Mesodermal cell (in vitro differentiated cells): Measurements from ENCODE around the gene WDR49.

Experiments used
- H3K27ac ChIP-seq: 2 replicates; pipeline ENCODE4 v1.7.0; 2013; ENCODE audit warnings: mild to moderate bottlenecking, low read depth, low read length, moderate library complexity; ENCODE audit not compliant: severe bottlenecking
- H3K36me3 ChIP-seq: 2 replicates; pipeline ENCODE4 v1.7.1; 2013; ENCODE audit warnings: mild to moderate bottlenecking, low read length, moderate library complexity; ENCODE audit not compliant: control insufficient read depth, insufficient read depth
- H3K4me1 ChIP-seq: one replicate; pipeline ENCODE4 v1.7.1; 2013; ENCODE audit warnings: mild to moderate bottlenecking, low read length; ENCODE audit not compliant: insufficient read depth, control insufficient read depth, poor library complexity, severe bottlenecking
- H3K4me3 ChIP-seq: 2 replicates; pipeline ENCODE4 v1.7.0; 2013; ENCODE audit warnings: low read length, control low read depth, mild to moderate bottlenecking; ENCODE audit not compliant: insufficient read depth, poor library complexity, severe bottlenecking; ENCODE audit errors: extremely low read depth
- H3K9me3 ChIP-seq: 2 replicates; pipeline ENCODE4 v1.7.1; 2013; ENCODE audit warnings: mild to moderate bottlenecking, low read length, moderate library complexity; ENCODE audit not compliant: control insufficient read depth
- WGBS, 2 experiments: methylation state at CpG; one replicate each; pipeline ENCODE4 v1.1.5; 2013; ENCODE audit warnings: missing lambda C conversion rate in 2 of 2; ENCODE audit not compliant: insufficient coverage in 2 of 2; 5-methylcytosine and 5-hydroxymethylcytosine counted together

The WDR49 gene

DNA sequence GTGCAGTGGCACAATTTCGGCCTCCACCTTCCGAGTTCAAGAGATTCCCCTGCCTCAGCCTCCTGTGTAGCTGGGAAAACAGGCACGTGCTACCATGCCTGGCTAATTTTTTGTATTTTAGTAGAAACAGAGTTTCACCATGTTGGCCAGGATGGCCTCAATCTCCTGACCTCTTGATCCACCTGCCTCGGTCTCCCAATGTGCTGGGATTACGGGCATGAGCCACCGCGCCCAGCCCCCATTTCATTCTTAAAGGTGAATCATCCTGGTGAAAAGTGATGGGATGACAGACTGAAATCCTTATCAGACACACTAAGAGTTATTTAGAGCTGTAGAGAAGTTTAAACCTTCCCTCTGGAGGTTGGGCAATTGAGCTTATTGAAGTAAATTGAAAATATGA, 155.8 kb downstream of the WDR49 start:
- Histone ChIP-seq H3K9me3 (no peaks in the 10 kb centered on the region), H3K4me3 (no peak overlapping the region), H3K36me3 (no peaks in the 10 kb centered on the region), H3K27ac (no peak overlapping the region), H3K4me1 (no peaks in the 10 kb centered on the region)
- 91 to 92% methylated on average over 3 to 6 of the region's 7 CpGs for WGBS, 2 experiments

DNA sequence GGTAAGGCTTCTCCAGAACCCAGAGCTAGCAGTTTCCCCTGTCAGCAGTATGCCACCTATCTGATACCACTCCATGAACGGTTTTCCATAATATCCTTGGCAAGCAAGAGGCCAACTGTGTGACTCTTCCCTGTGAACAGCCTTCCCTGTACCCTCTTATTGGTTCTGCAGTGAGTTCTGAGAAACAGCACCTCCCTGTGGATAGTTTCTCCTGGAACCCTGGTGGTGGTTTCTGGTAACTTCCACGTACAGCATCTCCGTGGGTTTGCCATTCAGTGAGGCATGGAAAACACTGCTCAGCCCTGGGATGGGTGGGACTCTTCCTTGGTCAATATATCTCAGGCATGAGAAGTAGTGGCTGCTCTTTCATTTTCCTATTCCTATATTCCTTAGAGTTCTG, 160.5 kb downstream of the WDR49 start:
- 81 to 90% methylated on average over 1 to 3 of the region's 3 CpGs for WGBS, 2 experiments
- Histone ChIP-seq H3K4me3 (no peak overlapping the region), H3K4me1 (no peaks in the 10 kb centered on the region), H3K9me3 (no peaks in the 10 kb centered on the region), H3K27ac (no peak overlapping the region), H3K36me3 (no peaks in the 10 kb centered on the region)

DNA sequence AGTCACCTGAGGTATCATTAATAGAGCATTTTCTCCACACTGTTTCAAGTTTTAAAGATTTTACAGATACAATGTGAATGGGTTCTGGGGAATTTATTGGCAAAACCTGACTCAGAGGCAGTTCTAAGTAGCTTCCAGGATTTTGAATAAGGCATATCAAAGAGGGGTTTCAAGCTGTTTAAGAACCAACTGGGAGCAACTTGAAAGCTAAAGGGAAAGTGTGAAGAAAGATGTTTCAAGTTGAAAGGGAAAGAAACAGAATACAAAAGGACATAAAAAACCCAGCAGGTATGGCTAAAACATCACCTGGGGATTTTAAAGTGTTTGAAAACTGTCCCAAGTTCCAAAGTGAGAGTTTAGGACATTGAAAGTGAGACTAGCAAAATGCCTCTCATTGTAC, 162.1 kb downstream of the WDR49 start:
- Histone ChIP-seq H3K4me1 (no peaks in the 10 kb centered on the region), H3K4me3 (no peak overlapping the region), H3K36me3 (no peaks in the 10 kb centered on the region), H3K27ac (no peak overlapping the region), H3K9me3 (no peaks in the 10 kb centered on the region)

DNA sequence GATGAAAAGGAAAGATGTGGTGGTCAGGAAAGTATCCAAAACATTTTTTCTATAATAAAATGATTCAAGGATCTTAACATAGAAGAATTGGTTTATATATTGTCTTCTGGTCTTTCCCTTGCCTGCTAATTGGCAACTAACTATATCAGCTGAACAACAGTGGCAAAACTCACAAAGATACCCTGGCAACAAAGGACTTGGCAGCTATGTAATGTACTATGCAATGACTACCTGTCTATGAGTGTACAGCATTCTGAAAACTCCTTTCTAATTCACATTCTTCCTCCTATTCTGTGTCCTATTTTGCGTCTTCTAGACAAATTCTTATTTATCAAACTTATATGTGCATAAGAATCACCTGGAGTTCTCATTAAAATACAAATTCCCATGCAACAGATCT, 164.2 kb downstream of the WDR49 start:
- Histone ChIP-seq H3K4me3 (no peak overlapping the region), H3K27ac (no peak overlapping the region)
- WGBS, 2 experiments: 91% methylated on average over 1 of the region's 1 CpG; no CpG with 5 or more reads in 1 of the 2 experiments

DNA sequence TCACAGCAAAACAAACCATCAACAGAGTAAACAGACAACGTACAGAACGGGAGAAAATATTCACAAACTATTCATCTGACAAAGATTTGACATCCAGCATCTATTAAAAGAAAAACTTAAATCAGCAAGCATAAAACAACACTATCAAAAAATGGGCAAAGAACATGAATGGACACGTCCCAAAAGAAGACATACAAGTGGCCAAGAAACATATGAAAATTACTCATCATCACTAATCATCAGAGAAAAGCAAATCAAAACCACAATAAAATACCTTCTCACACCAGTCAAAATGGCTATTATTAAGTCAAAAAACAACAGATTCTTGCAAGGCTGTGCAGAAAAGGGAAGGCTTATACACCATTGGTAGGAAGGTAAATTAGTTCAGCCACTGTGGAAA, 166.2 kb downstream of the WDR49 start:
- Histone ChIP-seq H3K4me1 (no peaks in the 10 kb centered on the region), H3K27ac (no peak overlapping the region), H3K4me3 (no peak overlapping the region), H3K36me3 (no peaks in the 10 kb centered on the region), H3K9me3 (no peaks in the 10 kb centered on the region)
- WGBS, 2 experiments: 90 to 95% methylated on average over 2 to 3 of the region's 3 CpGs

More for the DNA sequence above, 164.2 kb downstream of the WDR49 start:
- Histone ChIP-seq H3K4me1 (no peaks in the 10 kb centered on the region), H3K9me3 (no peaks in the 10 kb centered on the region), H3K36me3 (no peaks in the 10 kb centered on the region)

DNA sequence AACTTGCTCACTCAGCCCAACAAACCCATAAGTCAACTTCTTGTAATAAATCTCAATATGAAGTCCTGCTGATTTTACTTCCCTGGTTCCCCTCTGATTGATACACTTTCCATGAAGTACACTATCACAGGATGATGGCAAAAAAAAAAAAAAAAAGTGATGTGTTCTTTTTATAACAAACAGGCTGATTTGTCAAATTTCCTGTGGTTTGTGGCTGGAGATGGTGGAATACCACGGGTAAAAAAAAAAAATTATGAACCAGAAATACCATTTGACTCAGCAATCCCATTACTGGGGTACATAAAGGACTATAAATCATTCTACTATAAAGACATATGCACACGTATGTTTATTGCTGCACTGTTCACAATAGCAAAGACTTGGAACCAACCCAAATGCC, 169.2 kb downstream of the WDR49 start:
- H3K4me1 ChIP-seq: no peaks in the 10 kb centered on the region
- H3K27ac ChIP-seq: no peak overlapping the region
- 80% methylated on average over 1 of the region's 2 CpGs; no CpG with 5 or more reads in 1 of the 2 experiments for WGBS, 2 experiments
- H3K4me3 ChIP-seq: no peak overlapping the region
- no peaks in the 10 kb centered on the region for H3K9me3 ChIP-seq
- no peaks in the 10 kb centered on the region for H3K36me3 ChIP-seq

DNA sequence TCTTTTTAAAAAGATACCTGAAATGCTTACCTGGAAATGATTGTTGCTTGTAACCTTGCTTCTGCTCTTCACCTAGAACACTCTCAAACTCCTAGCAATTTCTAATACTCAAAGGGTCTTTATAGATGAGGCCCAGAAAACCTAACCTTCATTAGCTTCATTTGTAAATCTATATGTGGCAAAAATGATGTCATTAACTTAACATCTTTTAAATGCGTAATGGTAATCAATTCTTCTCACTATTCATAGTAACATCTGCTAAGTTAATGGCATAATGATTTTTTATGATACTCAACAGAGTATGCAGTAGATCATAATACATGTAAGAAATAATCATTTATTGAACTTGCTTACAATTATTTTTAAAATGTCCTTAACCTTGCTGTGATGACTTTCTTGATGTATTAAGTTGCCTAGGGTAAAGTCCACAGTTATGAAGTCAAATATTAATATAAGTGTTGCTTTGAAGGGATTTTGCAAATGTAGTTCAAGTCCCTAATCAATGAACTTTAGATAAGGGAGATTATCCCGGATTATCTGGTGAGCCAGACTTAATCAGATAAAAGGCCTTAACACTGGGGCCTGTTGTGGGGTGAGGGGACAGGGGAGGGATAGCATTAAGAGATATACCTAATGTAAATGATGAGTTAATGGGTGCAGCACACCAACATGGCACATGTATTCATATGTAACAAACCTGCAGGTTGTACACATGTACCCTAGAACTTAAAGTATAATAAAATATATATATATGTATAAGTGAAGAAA, 169.8 kb downstream of the WDR49 start:
- Histone ChIP-seq H3K4me1 (no peaks in the 10 kb centered on the region), H3K9me3 (no peaks in the 10 kb centered on the region), H3K36me3 (no peaks in the 10 kb centered on the region), H3K27ac (no peak overlapping the region), H3K4me3 (no peak overlapping the region)
- no CpG with 5 or more reads among the region's 2 CpGs for WGBS, 2 experiments

DNA sequence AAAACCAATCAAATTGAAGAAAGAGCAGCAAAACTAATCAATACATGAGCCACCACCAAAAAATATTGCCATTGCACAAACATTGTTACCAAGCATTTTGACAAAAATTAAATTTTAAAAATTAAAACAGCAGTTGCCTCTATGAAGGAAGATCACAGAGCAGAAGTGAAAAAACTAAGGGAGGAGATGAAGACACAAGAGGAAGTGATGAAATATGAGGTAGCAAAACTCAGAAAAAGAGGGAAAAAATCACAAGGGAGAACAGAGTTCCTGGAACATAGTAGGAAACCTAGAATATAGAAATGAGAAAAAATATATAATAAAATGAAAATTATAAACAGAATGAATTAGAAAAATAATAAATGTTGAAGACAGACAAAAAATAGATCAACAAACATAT, 172.6 kb downstream of the WDR49 start:
- Histone ChIP-seq H3K4me1 (no peaks in the 10 kb centered on the region), H3K9me3 (no peaks in the 10 kb centered on the region), H3K36me3 (no peaks in the 10 kb centered on the region), H3K27ac (no peak overlapping the region), H3K4me3 (no peak overlapping the region)

DNA sequence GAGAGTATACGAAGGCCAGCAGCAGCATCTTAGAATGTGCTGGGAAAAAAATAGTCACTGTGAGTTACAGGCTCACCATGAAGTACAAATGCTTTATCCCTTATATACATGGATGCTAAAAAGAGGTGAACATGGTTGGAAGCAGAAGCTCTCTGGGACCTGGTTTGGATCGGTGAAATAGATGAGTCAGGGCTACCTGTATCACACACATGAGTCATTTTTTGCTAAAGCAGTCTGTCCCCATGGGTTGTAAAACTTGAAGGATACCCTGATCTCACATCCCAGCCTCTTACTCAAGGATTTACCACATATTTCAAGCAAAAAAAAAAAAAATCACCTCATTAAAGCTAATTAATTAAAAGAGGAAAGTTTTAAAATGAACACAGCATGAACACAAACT, 173.0 kb downstream of the WDR49 start:
- Histone ChIP-seq H3K4me1 (no peaks in the 10 kb centered on the region), H3K27ac (no peak overlapping the region), H3K4me3 (no peak overlapping the region), H3K36me3 (no peaks in the 10 kb centered on the region), H3K9me3 (no peaks in the 10 kb centered on the region)
- no CpG with 5 or more reads among the region's 2 CpGs for WGBS, 2 experiments

DNA sequence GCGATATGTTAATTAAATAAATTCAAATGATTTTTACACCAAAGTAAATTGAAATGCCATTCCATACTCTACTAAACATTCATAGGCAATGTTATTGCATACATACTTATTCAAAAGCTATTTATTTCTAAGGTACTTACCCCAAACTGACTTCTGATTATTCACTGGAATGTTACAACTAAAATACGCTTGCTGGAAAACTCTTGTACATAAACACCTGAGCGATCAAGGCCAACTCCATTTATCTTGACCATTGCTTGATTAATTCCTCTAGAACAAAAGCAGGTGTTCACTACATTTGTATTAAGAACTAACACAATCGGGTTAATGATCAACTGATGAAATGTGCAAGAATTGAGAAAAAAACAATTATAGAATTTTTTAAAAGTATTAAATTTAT, 179.9 kb downstream of the WDR49 start, which contains the start of gene SERPINI2:
TSS of gene SERPINI2 (minus strand) at position 180 of the 400 bp plus-strand sequence. CDS start 2,208 bp downstream, outside the sequence.
- H3K4me3 ChIP-seq: no peak within 1 kb of the TSS
- H3K9me3 ChIP-seq: no peaks in the 10 kb centered on the region
- H3K4me1 ChIP-seq: no peaks in the 10 kb centered on the region
- H3K36me3 ChIP-seq: no peaks in the 10 kb centered on the region
- no peak within 1 kb of the TSS for H3K27ac ChIP-seq
- WGBS, 2 experiments: 96% methylated on average over 2 of the region's 4 CpGs; no CpG with 5 or more reads in 1 of the 2 experiments

DNA sequence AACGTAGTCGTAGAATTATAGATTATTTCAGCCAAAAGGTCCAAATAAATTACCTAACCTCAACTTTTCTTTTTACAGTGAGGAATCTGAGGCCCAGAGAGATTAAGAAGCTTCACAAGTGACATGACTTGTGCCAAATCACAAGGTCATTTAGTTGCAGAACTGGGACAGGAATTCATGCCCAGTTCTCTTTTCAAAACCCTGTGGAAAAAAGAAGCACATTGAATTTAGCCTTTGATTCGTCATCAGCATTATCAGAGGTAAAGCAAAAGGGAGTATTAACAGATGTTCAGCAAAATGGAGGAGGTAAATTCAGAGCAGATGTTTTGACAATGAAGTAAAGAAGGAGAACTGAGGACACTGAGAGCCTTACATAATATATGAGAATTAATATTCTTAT, 184.4 kb downstream of the WDR49 start:
- WGBS, 2 experiments: 80 to 100% methylated on average over 1 of the region's 3 CpGs
- H3K4me1 ChIP-seq: no peaks in the 10 kb centered on the region

More for the DNA sequence above, 184.4 kb downstream of the WDR49 start:
- no peaks in the 10 kb centered on the region for H3K36me3 ChIP-seq
- no peak overlapping the region for H3K4me3 ChIP-seq
- H3K9me3 ChIP-seq: no peaks in the 10 kb centered on the region
- no peak overlapping the region for H3K27ac ChIP-seq
